Transverse colon (tissue), 4 donors: ENCODE data around the gene LRRFIP2. TPM values are rescaled to one million over a fixed set of nuclear protein-coding genes. Genes with fewer than 3 reads are reported as not detected.

Experiments
- DNase-seq: peaks from one replicate; pipeline ENCODE4 v3.0.0-alpha.2; 2019
- H3K27ac ChIP-seq, 4 donors: fragments of 200-600 bp; sonication (generic); 2 replicates each; pipeline ENCODE4 v1.5.1; 2016 to 2018; ENCODE audit warnings: inconsistent platforms in 4 of 4
- H3K27me3 ChIP-seq: fragments of 200-600 bp; sonication (generic); 2 replicates; pipeline ENCODE4 v1.5.1; 2017; ENCODE audit warnings: inconsistent platforms
- H3K36me3 ChIP-seq, 4 donors: fragments of 200-600 bp; sonication (generic); 2 replicates each; pipeline ENCODE4 v1.5.1; 2017 to 2019; ENCODE audit warnings: inconsistent platforms in 4 of 4
- H3K4me1 ChIP-seq, 4 donors: fragments of 200-600 bp; sonication (generic); 2 replicates each; pipeline ENCODE4 v1.5.1; 2017 to 2020; ENCODE audit warnings: inconsistent platforms in 4 of 4
- H3K4me3 ChIP-seq, 4 donors: fragments of 200-600 bp; sonication (generic); 1 replicate in 1 of 4; 2 replicates in 3 of 4; pipeline versions ENCODE4 v1.5.1 to v1.6.1; 2017 to 2019; ENCODE audit warnings: inconsistent platforms in 4 of 4
- H3K9me3 ChIP-seq, 2 donors: fragments of 200-600 bp; sonication (generic); 2 replicates each; pipeline ENCODE4 v1.5.1; 2017 to 2019; ENCODE audit warnings: inconsistent platforms in 2 of 2
- EP300 ChIP-seq: sonication (generic); formaldehyde crosslinking; IDR thresholded peaks from one replicate; pipeline ENCODE4 v1.6.1; 2017; ENCODE audit warnings: antibody characterized with exemption, low read depth
- POLR2A ChIP-seq: fragments of 450-650 bp; IDR thresholded peaks from one replicate; pipeline ENCODE4 v1.6.1; 2016; ENCODE audit warnings: antibody characterized with exemption, mild to moderate bottlenecking, moderate library complexity
- POLR2AphosphoS5 ChIP-seq, 3 donors: sonication (generic); formaldehyde crosslinking; IDR thresholded peaks; one replicate each; pipeline ENCODE4 v1.6.1; 2016; ENCODE audit warnings: antibody characterized with exemption in 3 of 3
- WGBS, 2 donors: methylation state at CpG; one replicate each; pipeline ENCODE4 v1.1.5; 2018; ENCODE audit warnings: low coverage in 1 of 2; 5-methylcytosine and 5-hydroxymethylcytosine counted together
- in situ Hi-C, 4 donors: fragments of 200-750 bp; cut with MboI; loops; one replicate each; pipeline versions ENCODE4 v1.15.0 to v1.15.1; 2017; ENCODE audit warnings: low sequenced_read_pairs in 3 of 4, low pct_ligation_motif_present in 1 of 4, low pct_unique_long_range_greater_than_20kb in 1 of 4
- intact Hi-C: fragments of 100-400 bp; cut with DNase I; formaldehyde crosslinking; loops from one replicate; pipeline ENCODE4 v1.15.1; 2023; ENCODE audit warnings: low total_unique reads
- total RNA-seq, 4 donors: library from RNA; depleted of rRNA; stranded (reverse); fragments of >200 nt; gene quantifications; one replicate each; pipeline ENCODE4 v1.1.0, GENCODE V29; 2016
- TF ChIP-seq, protein P1 (sequence below), 5 experiments: fragments of 200-600 bp in 3 of 5; fragments of 450-650 bp in 2 of 5; sonication (generic) in 3 of 5; IDR thresholded peaks; 1 replicate in 2 of 5; 2 replicates in 3 of 5; pipeline ENCODE4 v1.5.1; 2016 to 2017; ENCODE audit warnings: antibody characterized with exemption in 5 of 5, inconsistent platforms in 3 of 5, mild to moderate bottlenecking in 2 of 5, moderate library complexity in 1 of 5

Gene LRRFIP2
- total RNA-seq, 4 donors from 2014 or later = 136 to 198 (median 167) TPM

DNA sequence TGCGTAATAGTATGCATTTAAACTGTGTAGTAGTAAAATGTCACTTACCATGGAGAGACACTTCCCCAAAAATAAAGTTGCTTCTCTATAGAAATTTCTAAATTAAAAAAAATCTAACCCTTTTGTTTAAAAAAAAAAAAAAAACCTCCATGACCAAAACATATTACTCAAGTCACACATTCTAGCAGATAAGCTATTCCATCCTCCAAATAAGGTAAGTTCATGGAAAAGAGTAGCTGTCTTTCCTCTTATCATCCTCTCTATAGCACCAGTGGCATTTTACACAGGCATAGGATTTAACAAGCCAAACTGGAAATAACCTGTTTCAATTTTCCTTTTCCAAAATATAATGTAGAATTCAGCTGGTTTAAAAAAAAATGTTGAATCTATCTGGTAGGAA, 57.4 kb downstream of the LRRFIP2 start:
- H3K4me1 ChIP-seq = peaks cover 0 to 11% (median 0%) of the 10 kb centered on the region in 4 donors
- intact Hi-C loops = no loop called here
- WGBS, 2 donors = 85 to 100% methylated on average over 1 of the region's 1 CpG
- in situ Hi-C loops = no loop called here
- H3K27ac ChIP-seq = no peak overlapping the region
- H3K36me3 ChIP-seq = no peaks in the 10 kb centered on the region
- no peaks in the 10 kb centered on the region for H3K9me3 ChIP-seq
- no peak for DNase-seq
- TF ChIP-seq, protein P1, sequence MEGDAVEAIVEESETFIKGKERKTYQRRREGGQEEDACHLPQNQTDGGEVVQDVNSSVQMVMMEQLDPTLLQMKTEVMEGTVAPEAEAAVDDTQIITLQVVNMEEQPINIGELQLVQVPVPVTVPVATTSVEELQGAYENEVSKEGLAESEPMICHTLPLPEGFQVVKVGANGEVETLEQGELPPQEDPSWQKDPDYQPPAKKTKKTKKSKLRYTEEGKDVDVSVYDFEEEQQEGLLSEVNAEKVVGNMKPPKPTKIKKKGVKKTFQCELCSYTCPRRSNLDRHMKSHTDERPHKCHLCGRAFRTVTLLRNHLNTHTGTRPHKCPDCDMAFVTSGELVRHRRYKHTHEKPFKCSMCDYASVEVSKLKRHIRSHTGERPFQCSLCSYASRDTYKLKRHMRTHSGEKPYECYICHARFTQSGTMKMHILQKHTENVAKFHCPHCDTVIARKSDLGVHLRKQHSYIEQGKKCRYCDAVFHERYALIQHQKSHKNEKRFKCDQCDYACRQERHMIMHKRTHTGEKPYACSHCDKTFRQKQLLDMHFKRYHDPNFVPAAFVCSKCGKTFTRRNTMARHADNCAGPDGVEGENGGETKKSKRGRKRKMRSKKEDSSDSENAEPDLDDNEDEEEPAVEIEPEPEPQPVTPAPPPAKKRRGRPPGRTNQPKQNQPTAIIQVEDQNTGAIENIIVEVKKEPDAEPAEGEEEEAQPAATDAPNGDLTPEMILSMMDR (IDR thresholded peaks at IDR 0.05) = no peak
- no peak overlapping the region for H3K4me3 ChIP-seq
- H3K27me3 ChIP-seq = no peaks in the 10 kb centered on the region

DNA sequence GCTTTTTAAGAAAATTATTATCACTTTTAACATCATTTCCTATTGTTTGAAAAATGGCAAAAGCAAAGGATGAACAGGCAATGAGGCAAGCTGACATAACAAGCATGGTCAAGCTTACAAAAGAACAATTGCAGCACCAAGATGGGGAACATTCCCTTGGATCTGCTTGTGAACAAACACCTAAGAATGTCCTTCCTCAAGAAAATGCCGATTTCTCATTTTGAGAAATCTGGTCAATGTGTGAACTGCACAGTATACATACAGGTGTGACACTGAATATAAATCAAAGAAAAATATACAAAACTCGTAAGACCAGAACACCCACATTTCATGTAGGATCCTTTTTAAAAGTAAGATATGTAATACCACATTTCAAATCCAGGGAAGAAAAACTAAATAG, 58.9 kb downstream of the LRRFIP2 start:
- intact Hi-C loops = no loop called here
- in situ Hi-C loops = no loop called here
- 60 to 93% methylated on average over 2 of the region's 2 CpGs for WGBS, 2 donors

DNA sequence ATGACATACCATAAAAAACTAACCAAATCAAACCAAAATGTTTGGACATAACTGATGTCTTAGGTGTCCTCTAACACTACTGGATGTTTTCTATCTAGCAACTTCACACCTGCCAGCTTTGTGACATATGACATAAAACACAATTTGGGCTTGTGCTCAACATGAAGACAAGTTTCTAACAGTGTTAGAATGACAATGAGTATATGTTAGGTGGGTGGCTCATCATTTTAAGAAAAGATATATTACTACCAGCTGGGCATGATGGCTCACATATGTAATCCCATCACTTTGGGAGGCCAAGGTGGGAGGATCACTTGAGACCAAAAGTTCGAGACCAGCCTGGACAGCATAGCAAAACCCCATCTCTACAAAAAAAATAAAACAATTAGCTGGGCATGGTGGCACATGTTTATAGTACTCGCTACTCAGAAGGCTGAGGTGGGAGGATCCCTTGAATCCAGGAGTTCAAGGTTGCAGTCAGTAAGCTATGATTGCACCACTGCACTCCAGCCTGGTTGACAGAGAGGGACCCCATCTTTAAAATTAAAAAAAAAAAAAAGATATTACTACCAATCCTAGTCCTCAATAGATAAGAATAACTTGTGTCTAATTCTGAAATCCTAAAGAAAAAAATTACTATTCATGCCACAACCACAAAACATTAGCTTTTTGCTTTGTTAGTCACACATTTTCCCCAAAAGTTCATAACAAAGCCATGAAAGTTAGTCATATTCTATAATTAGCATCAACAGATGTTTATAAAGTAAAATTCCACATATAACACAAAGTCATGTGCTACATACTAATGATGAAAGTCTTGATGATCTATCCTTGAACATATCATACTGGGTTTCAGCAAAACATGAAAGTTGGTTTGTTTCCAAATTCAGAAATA, 59.9 kb downstream of the LRRFIP2 start:
- in situ Hi-C loops = no loop called here
- 90 to 98% methylated on average over 2 of the region's 2 CpGs for WGBS, 2 donors

More for the DNA sequence above, 58.9 kb downstream of the LRRFIP2 start:
- TF ChIP-seq, protein P1 (IDR thresholded peaks at IDR 0.05) = peak in 1 of 5 experiments; percentile 6
- TF ChIP-seq POLR2AphosphoS5 (IDR thresholded peaks at IDR 0.05) = peak in 1 of 3 donors; percentile 6
- no peak for TF ChIP-seq POLR2A
- no peak for TF ChIP-seq EP300
- Histone ChIP-seq H3K4me3 (no peak overlapping the region), H3K27ac (no peak overlapping the region), H3K27me3 (no peaks in the 10 kb centered on the region), H3K36me3 (no peaks in the 10 kb centered on the region), H3K4me1 (peaks cover 0 to 7% (median 0%) of the 10 kb centered on the region in 4 donors), H3K9me3 (no peaks in the 10 kb centered on the region)
- no peak for DNase-seq

DNA sequence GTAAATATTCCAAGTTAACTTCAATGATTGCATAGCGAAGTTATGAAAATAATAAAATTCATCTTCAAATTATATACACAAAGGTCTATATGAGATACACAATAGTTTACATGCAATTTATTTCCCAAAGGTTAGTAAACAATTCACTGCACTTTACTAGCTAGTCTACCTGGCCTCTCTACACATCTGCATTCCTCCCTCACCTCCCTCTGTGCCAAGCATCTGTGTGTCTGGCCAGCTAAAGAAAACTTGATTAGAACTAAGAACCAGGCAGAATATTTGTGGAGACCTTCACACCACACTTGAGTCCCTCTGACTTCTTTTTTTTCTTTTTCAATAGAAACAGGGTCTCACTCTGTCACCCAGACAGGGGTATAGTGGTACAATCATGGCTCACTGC, 61.4 kb downstream of the LRRFIP2 start:
- intact Hi-C loops (no loop called here), in situ Hi-C loops (no loop called here)
- H3K36me3 ChIP-seq = no peaks in the 10 kb centered on the region
- TF ChIP-seq EP300 (no peak), POLR2AphosphoS5 (IDR thresholded peaks at IDR 0.05) (no peak), POLR2A (no peak)
- TF ChIP-seq, protein P1 (IDR thresholded peaks at IDR 0.05) = no peak
- WGBS, 2 donors = 100% methylated on average over 1 of the region's 1 CpG
- H3K27ac ChIP-seq = no peak overlapping the region
- no peaks in the 10 kb centered on the region for H3K27me3 ChIP-seq
- H3K4me1 ChIP-seq = peaks cover 0 to 5% (median 0%) of the 10 kb centered on the region in 4 donors
- DNase-seq = no peak
- H3K9me3 ChIP-seq = no peaks in the 10 kb centered on the region
- H3K4me3 ChIP-seq = no peak overlapping the region

More for the DNA sequence above, 59.9 kb downstream of the LRRFIP2 start:
- Histone ChIP-seq H3K27me3 (no peaks in the 10 kb centered on the region), H3K9me3 (no peaks in the 10 kb centered on the region), H3K4me1 (peaks cover 0 to 5% (median 0%) of the 10 kb centered on the region in 4 donors), H3K36me3 (no peaks in the 10 kb centered on the region), H3K27ac (peak overlapping the region in 2 of 4 donors; percentile 15 to 30), H3K4me3 (no peak overlapping the region)
- intact Hi-C loops = no loop called here
- peak in 1 of 3 donors; percentile 12 for TF ChIP-seq POLR2AphosphoS5 (IDR thresholded peaks at IDR 0.05)
- TF ChIP-seq POLR2A = no peak
- DNase-seq = no peak
